ENCODE data around the gene MACC1.

The MACC1 gene

DNA sequence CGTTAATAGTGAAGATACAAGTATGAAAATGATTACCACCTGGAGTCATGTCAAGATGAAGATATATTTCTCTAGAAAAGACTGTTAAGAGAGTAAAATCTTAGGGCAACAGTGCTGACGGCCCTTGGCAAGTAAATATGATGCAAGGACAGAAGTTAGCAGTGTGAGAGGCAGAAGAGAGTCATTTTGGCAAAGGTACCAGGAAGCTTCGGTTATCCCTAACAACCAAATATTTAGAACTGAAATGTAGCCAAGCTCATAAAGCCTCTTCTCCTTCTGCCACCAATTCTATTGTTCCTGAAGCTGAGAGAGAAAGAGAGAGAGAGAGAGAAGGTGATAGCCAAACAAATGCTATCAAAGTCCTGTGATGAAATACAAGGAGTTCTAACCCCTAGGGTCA, 109.6 kb downstream of the MACC1 start:
- Histone ChIP-seq H3K9ac (ENCODE audit: low read length) (no peak overlapping the region), H3K27ac (ENCODE audit: low read depth, low read length, poor library complexity, severe bottlenecking) (no peak overlapping the region), H3K36me3 (ENCODE audit: insufficient read depth, low read length) (no peaks in the 10 kb centered on the region), H4K20me1 (ENCODE audit: insufficient read depth, low read length) (no peaks in the 10 kb centered on the region), H3K27me3 (ENCODE audit: insufficient read depth, low read length) (no peaks in the 10 kb centered on the region), H3K9me3 (ENCODE audit: low read length) (no peaks in the 10 kb centered on the region), H3K9me2 (ENCODE audit: low read depth, low read length) (no peaks in the 10 kb centered on the region), H2AFZ (ENCODE audit: low read length) (no peak overlapping the region), H3K4me2 (ENCODE audit: low read length) (no peak overlapping the region), H3F3A (ENCODE audit: insufficient read depth, low read length) (no peaks in the 10 kb centered on the region), H3K79me2 (ENCODE audit: insufficient read depth, low read length) (no peaks in the 10 kb centered on the region), H3K4me3 (ENCODE audit: low read depth, low read length, poor library complexity, severe bottlenecking) (no peak overlapping the region), H3K4me1 (ENCODE audit: insufficient read depth, low read length, severe bottlenecking) (no peaks in the 10 kb centered on the region)
- TF ChIP-seq, protein P1, sequence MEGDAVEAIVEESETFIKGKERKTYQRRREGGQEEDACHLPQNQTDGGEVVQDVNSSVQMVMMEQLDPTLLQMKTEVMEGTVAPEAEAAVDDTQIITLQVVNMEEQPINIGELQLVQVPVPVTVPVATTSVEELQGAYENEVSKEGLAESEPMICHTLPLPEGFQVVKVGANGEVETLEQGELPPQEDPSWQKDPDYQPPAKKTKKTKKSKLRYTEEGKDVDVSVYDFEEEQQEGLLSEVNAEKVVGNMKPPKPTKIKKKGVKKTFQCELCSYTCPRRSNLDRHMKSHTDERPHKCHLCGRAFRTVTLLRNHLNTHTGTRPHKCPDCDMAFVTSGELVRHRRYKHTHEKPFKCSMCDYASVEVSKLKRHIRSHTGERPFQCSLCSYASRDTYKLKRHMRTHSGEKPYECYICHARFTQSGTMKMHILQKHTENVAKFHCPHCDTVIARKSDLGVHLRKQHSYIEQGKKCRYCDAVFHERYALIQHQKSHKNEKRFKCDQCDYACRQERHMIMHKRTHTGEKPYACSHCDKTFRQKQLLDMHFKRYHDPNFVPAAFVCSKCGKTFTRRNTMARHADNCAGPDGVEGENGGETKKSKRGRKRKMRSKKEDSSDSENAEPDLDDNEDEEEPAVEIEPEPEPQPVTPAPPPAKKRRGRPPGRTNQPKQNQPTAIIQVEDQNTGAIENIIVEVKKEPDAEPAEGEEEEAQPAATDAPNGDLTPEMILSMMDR (IDR thresholded peaks at IDR 0.05; ENCODE audit: low read length) = no peak
- no peak for TF ChIP-seq EZH2 (IDR thresholded peaks at IDR 0.05; ENCODE audit: borderline replicate concordance, low read length)

DNA sequence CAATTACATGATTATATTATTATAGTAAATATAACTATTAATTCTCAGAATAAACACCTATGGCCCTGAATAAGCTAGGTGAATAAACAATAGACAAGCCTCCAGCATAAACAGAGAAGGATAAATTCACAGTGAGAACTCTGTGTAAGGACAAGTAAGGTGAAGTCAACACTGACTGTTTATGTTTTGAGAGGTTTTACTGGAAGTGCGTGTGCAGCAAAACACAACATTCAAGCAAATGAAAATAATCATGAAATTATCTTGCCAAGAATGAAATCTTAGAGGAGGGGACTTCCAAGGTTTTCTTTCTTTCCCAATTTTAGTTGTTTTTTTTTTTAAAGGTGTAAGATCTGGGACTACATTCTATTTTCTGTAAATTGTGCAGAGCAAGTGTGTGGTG, 112.5 kb downstream of the MACC1 start:
- Histone ChIP-seq H3K9ac (ENCODE audit: low read length) (no peak overlapping the region), H2AFZ (ENCODE audit: low read length) (no peak overlapping the region), H3K4me3 (ENCODE audit: low read depth, low read length, poor library complexity, severe bottlenecking) (no peak overlapping the region), H3K9me3 (ENCODE audit: low read length) (no peaks in the 10 kb centered on the region), H3K27me3 (ENCODE audit: insufficient read depth, low read length) (no peaks in the 10 kb centered on the region), H3K9me2 (ENCODE audit: low read depth, low read length) (no peaks in the 10 kb centered on the region), H3K27ac (ENCODE audit: low read depth, low read length, poor library complexity, severe bottlenecking) (no peak overlapping the region), H3K4me2 (ENCODE audit: low read length) (no peak overlapping the region), H3K36me3 (ENCODE audit: insufficient read depth, low read length) (no peaks in the 10 kb centered on the region), H3F3A (ENCODE audit: insufficient read depth, low read length) (no peaks in the 10 kb centered on the region), H3K79me2 (ENCODE audit: insufficient read depth, low read length) (no peaks in the 10 kb centered on the region), H4K20me1 (ENCODE audit: insufficient read depth, low read length) (no peaks in the 10 kb centered on the region), H3K4me1 (ENCODE audit: insufficient read depth, low read length, severe bottlenecking) (no peaks in the 10 kb centered on the region)
- TF ChIP-seq, protein P1 (IDR thresholded peaks at IDR 0.05; ENCODE audit: low read length) = no peak
- TF ChIP-seq EZH2 (IDR thresholded peaks at IDR 0.05; ENCODE audit: borderline replicate concordance, low read length) = no peak

DNA sequence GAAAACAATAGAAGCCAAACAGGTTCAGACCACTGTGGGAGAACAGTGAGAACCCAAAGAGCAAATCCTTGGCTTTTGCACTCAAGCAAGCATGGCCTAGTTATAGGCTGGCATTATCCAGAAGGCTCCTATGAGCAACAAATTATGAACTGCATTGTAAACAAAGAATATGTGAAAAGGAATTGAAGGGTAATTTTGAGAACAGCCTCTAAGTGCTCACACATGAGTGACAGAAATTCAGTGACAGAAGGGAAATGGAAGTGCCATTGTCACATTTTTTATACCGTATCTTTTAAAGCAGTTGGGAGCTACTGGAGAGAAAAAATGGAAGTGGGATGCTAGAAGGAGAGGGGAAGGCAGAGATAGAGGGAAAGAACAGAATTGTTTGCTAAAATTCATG, 114.2 kb downstream of the MACC1 start:
- H3K9ac ChIP-seq (ENCODE audit: low read length) = no peak overlapping the region
- H3K36me3 ChIP-seq (ENCODE audit: insufficient read depth, low read length) = no peaks in the 10 kb centered on the region
- H3K4me3 ChIP-seq (ENCODE audit: low read depth, low read length, poor library complexity, severe bottlenecking) = no peak overlapping the region
- no peak overlapping the region for H3K27ac ChIP-seq (ENCODE audit: low read depth, low read length, poor library complexity, severe bottlenecking)
- no peaks in the 10 kb centered on the region for H3K27me3 ChIP-seq (ENCODE audit: insufficient read depth, low read length)
- H2AFZ ChIP-seq (ENCODE audit: low read length) = no peak overlapping the region
- no peaks in the 10 kb centered on the region for H3K9me2 ChIP-seq (ENCODE audit: low read depth, low read length)
- H3K4me2 ChIP-seq (ENCODE audit: low read length) = no peak overlapping the region
- H3K9me3 ChIP-seq (ENCODE audit: low read length) = no peaks in the 10 kb centered on the region
- H3K4me1 ChIP-seq (ENCODE audit: insufficient read depth, low read length, severe bottlenecking) = no peaks in the 10 kb centered on the region
- no peaks in the 10 kb centered on the region for H4K20me1 ChIP-seq (ENCODE audit: insufficient read depth, low read length)
- H3F3A ChIP-seq (ENCODE audit: insufficient read depth, low read length) = no peaks in the 10 kb centered on the region
- TF ChIP-seq, protein P1 (IDR thresholded peaks at IDR 0.05; ENCODE audit: low read length) = no peak
- TF ChIP-seq EZH2 (IDR thresholded peaks at IDR 0.05; ENCODE audit: borderline replicate concordance, low read length) = no peak
- no peaks in the 10 kb centered on the region for H3K79me2 ChIP-seq (ENCODE audit: insufficient read depth, low read length)

All from OCI-LY1 (cell line).